Mucosa of stomach (tissue), 1 donor: ENCODE results near the gene IFTAP.
"Not testable (repeated sequence)": the region's sequence is repeated elsewhere in the genome, so short reads cannot be mapped to it uniquely, and the experiment has no call there.

Experiments
- H3K27me3 ChIP-seq: one replicate; pipeline ENCODE4 v1.7.0; 2013; ENCODE audit warnings: mild to moderate bottlenecking, low read length; ENCODE audit not compliant: control insufficient read depth, insufficient read depth
- H3K36me3 ChIP-seq: one replicate; pipeline ENCODE4 v1.7.0; 2013; ENCODE audit warnings: low read length; ENCODE audit not compliant: control insufficient read depth, insufficient read depth
- H3K4me1 ChIP-seq: one replicate; pipeline ENCODE4 v1.7.0; 2013; ENCODE audit warnings: mild to moderate bottlenecking, low read length; ENCODE audit not compliant: control insufficient read depth, insufficient read depth
- H3K4me3 ChIP-seq: one replicate; pipeline ENCODE4 v1.7.0; 2013; ENCODE audit warnings: low read length
- H3K9ac ChIP-seq: one replicate; pipeline ENCODE4 v1.7.0; 2013; ENCODE audit warnings: mild to moderate bottlenecking, low read length, moderate library complexity
- H3K9me3 ChIP-seq: one replicate; pipeline ENCODE4 v1.7.0; 2013; ENCODE audit warnings: mild to moderate bottlenecking, low read length, moderate library complexity; ENCODE audit not compliant: control insufficient read depth
- donor health status: Pancreatic carcinoma.

Gene IFTAP, protein sequence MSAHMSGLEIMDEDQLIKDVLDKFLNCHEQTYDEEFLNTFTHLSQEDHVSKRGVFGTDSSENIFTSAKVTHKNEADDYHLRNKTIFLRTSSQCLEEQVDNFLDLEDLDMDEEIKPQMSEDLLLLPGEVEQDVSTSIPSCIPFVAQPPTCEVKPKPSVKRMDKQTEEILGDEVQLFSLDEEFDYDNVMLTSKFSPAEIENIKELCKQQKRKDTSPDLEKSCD

GRCh38 chr11:36594316-36594989 lies at the start of gene IFTAP:
IFTAP (plus strand) TSS chr11:36594502; CDS start chr11:36610104, 15,602 bp downstream.
- Histone ChIP-seq H3K9ac (peak within 1 kb of the TSS; percentile 50), H3K4me3 (peak within 1 kb of the TSS; percentile 95)

DNA sequence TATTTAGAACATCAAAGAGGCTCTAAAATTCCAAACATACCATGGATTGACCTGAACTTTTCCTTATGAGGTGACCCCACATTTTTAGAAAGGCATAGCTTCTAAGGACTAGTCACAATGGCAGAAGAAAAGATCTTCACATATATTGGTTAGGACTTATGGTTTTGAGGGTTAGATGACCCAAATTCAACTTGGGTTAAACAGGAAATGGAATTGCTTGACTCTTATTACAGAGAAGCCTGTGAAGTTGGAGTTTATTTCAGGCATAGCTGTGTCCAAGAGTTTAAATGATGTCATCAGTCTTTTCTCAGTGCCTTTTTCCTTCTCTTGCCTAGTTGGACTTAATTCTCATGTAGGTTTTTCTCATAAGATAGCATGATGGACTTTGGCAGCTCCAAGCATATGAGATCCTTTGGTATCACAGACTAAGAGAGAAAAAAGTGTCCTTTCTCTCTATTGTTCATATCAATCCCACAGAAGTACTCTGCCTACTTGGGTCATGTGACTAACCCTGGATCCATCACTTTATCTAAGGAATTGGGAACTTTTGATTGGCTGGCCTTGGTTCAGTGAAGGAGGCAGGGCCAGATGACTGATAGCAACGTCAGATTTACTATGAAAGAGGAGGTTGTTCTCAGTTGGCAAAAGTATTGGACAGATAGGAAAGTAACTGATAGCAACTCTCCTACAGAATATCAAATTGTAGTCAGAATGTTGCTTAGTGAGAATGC lies 43.8 kb upstream of the IFTAP start:
- no peaks in the 10 kb centered on the region for H3K9me3 ChIP-seq
- H3K9ac ChIP-seq, result no peak overlapping the region
- no peaks in the 10 kb centered on the region for H3K4me1 ChIP-seq
- no peak overlapping the region for H3K4me3 ChIP-seq
- H3K27me3 ChIP-seq, result no peaks in the 10 kb centered on the region
- no peaks in the 10 kb centered on the region for H3K36me3 ChIP-seq

More at GRCh38 chr11:36594316-36594989, at the start of gene IFTAP:
- no peaks in the 10 kb centered on the region for H3K27me3 ChIP-seq
- H3K4me1 ChIP-seq, result no peaks in the 10 kb centered on the region
- H3K9me3 ChIP-seq, result no peaks in the 10 kb centered on the region
- H3K36me3 ChIP-seq, result no peaks in the 10 kb centered on the region

DNA sequence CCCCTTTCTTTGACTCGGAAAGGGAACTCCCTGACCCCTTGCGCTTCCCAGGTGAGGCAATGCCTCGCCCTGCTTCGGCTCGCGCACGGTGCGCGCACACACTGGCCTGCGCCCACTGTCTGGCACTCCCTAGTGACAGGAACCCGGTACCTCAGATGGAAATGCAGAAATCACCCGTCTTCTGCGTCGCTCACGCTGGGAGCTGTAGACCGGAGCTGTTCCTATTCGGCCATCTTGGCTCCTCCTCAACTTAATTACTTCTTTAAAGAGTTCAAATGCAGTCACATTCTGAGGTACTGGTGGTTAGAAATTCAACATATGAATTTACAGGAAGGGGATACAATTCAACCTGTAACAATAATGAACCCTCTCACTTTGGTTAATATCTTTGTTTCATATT lies 36.9 kb upstream of the IFTAP start:
- H3K4me1 ChIP-seq, H3K36me3 ChIP-seq, H3K4me3 ChIP-seq, H3K9me3 ChIP-seq, H3K27me3 ChIP-seq, H3K9ac ChIP-seq: not testable (repeated sequence)

- no peak overlapping the region for H3K9ac ChIP-seq
- H3K4me3 ChIP-seq, result no peak overlapping the region
- no peaks in the 10 kb centered on the region for H3K4me1 ChIP-seq
- no peaks in the 10 kb centered on the region for H3K36me3 ChIP-seq
- no peaks in the 10 kb centered on the region for H3K27me3 ChIP-seq
- H3K9me3 ChIP-seq, result no peaks in the 10 kb centered on the region
These were observed 36.3 kb upstream of the IFTAP start for GRCh38 chr11:36557991-36558390.

DNA sequence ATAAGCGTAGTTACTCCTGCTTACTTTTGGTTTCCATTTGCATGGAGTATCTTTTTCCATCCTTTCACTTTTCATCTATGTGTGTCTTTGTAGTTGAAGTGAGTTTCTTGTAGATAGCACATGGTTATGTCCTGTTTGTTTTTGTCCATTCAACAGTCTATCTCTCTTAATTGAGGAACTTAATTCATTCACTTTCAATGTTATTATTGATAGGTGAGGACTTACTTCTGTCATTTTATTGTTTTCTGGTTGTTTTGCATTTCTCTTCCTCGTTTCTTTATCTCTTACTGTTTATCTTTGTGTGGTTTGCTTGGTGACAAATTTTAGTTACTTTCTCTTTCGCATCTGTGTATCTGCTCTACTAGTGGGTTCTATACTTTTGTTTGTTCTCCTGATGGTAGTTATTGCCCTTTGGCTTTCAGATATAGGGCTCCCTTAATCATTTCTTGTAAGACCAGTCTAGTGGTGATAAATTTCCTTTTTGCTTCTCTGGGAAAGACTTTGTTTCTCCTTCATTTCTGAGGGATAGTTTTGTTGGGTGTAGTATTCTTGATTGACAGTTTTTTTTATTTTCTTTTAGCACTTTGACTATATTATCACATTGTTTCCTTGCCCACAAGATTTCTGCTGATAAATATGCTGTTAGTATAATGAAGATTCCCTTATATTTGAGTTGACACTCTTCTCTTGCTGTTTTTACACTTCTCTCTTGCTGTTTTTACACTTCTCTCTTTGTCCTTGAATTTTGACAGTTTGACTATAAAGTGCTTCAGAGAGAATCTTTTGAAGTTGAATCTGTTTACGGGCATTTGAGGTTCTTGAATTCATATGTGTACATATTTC lies 35.5 kb upstream of the IFTAP start:
- H3K36me3 ChIP-seq, result no peaks in the 10 kb centered on the region
- no peaks in the 10 kb centered on the region for H3K27me3 ChIP-seq
- H3K4me1 ChIP-seq, result no peaks in the 10 kb centered on the region
- H3K9me3 ChIP-seq, result no peaks in the 10 kb centered on the region
- no peak overlapping the region for H3K4me3 ChIP-seq
- no peak overlapping the region for H3K9ac ChIP-seq

GRCh38 chr11:36564376-36565030 lies 29.8 kb upstream of the IFTAP start:
- Histone ChIP-seq H3K4me3 (peak overlapping the region; percentile 7), H3K27me3 (peaks cover 4% of the 10 kb centered on the region), H3K9me3 (no peaks in the 10 kb centered on the region), H3K9ac (no peak overlapping the region), H3K4me1 (no peaks in the 10 kb centered on the region), H3K36me3 (no peaks in the 10 kb centered on the region)

DNA sequence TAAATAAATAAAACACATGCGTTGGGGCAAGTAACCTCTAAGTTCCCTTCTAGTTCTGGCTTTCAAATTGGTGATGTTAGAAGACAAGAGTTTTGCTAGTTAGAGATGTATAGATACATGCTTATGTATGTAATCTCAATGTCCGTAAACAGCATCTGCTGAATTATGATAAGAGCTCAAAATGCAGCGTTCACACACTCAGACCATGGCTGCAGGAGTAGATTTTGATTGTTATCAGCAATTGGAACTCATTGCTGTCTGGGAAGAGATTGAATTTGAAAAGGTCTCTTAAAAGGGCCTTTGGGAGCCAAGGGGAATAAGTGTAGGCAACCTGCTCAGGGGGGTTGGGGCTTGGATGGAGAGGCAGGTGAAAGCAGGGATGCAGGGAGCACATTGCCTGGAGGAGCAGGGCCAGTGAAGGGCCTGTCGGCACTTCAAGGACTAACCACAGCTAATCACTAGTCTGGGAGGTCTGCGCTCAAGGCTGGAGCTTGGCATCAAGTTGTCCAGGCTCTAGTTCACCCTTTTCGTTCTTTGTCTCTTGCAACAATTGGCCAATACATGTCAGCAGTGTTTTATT lies 29.2 kb upstream of the IFTAP start:
- no peak overlapping the region for H3K9ac ChIP-seq

GRCh38 chr11:36566407-36567053 lies 27.8 kb upstream of the IFTAP start:
- H3K36me3 ChIP-seq, result no peaks in the 10 kb centered on the region
- H3K9me3 ChIP-seq, result no peaks in the 10 kb centered on the region
- H3K4me3 ChIP-seq, result no peak overlapping the region
- H3K4me1 ChIP-seq, result no peaks in the 10 kb centered on the region
- peaks cover 4% of the 10 kb centered on the region for H3K27me3 ChIP-seq
- no peak overlapping the region for H3K9ac ChIP-seq

More for the DNA sequence above, 29.2 kb upstream of the IFTAP start:
- H3K36me3 ChIP-seq, result no peaks in the 10 kb centered on the region
- H3K4me1 ChIP-seq, result no peaks in the 10 kb centered on the region
- H3K27me3 ChIP-seq, result peaks cover 4% of the 10 kb centered on the region
- no peak overlapping the region for H3K4me3 ChIP-seq
- H3K9me3 ChIP-seq, result no peaks in the 10 kb centered on the region

GRCh38 chr11:36567694-36568093 lies 26.6 kb upstream of the IFTAP start, which contains the start of gene RAG1:
RAG1 (plus strand) TSS chr11:36568007; CDS start chr11:36573305, 5,298 bp downstream.
- H3K27me3 ChIP-seq, result peaks cover 4% of the 10 kb centered on the region
- H3K9me3 ChIP-seq, result no peaks in the 10 kb centered on the region

DNA sequence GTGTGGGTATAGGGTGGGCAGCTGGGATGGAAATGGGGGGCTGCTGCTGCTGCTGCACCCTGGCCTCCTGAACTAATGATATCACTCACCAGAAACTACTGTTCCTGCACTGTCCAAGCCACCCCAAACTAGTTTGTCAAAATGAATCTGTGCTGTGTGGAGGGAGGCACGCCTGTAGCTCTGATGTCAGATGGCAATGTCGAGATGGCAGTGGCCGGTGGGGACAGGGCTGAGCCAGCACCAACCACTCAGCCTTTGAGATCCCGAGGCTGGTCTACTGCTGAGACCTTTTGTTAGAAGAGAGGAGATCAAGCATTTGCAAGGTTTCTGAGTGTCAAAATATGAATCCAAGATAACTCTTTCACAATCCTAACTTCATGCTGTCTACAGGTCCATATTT lies 25.2 kb upstream of the IFTAP start:
- no peak overlapping the region for H3K9ac ChIP-seq
- no peaks in the 10 kb centered on the region for H3K9me3 ChIP-seq
- H3K27me3 ChIP-seq, result peaks cover 4% of the 10 kb centered on the region
- H3K36me3 ChIP-seq, result no peaks in the 10 kb centered on the region
- no peaks in the 10 kb centered on the region for H3K4me1 ChIP-seq
- no peak overlapping the region for H3K4me3 ChIP-seq

More at GRCh38 chr11:36567694-36568093, 26.6 kb upstream of the IFTAP start, which contains the start of gene RAG1:
- Histone ChIP-seq H3K4me3 (no peak within 1 kb of the TSS), H3K4me1 (no peaks in the 10 kb centered on the region), H3K9ac (no peak within 1 kb of the TSS), H3K36me3 (no peaks in the 10 kb centered on the region)
